GM23338 (cell line): ENCODE measurements around the gene C1QTNF5. TPM values are rescaled to one million over a fixed set of nuclear protein-coding genes. Genes with fewer than 3 reads are reported as not detected.

Experiments
- ATAC-seq: fragments of 200-7000 bp; cut with Tn5 transposase; 3 replicates; pipeline ENCODE4 v1.9.1; 2020
- DNase-seq: peaks from one replicate; pipeline ENCODE4 v3.0.0-alpha.2; 2015; ENCODE audit warnings: low spot score
- H2AFZ ChIP-seq: fragments of 200-600 bp; sonication (generic); 2 replicates; pipeline ENCODE4 v1.8.0; 2016; ENCODE audit warnings: antibody characterized with exemption, mild to moderate bottlenecking, moderate library complexity
- H3F3A ChIP-seq: fragments of 200-600 bp; sonication (generic); replicated peaks from 2 replicates; pipeline ENCODE4 v1.8.0; 2017; ENCODE audit warnings: antibody characterized with exemption, mixed run types, low read depth
- H3K27ac ChIP-seq: fragments of 200-600 bp; sonication (generic); 2 replicates; pipeline ENCODE4 v1.6.1; 2016; ENCODE audit warnings: low read depth
- H3K27me3 ChIP-seq: fragments of 200-600 bp; sonication (generic); 2 replicates; pipeline ENCODE4 v1.8.0; 2016; ENCODE audit warnings: mild to moderate bottlenecking, mixed run types, moderate library complexity; ENCODE audit not compliant: insufficient read depth
- H3K36me3 ChIP-seq: fragments of 200-600 bp; sonication (generic); 2 replicates; pipeline ENCODE4 v1.8.0; 2016; ENCODE audit warnings: mild to moderate bottlenecking; ENCODE audit not compliant: insufficient read depth
- H3K4me1 ChIP-seq: fragments of 200-600 bp; sonication (generic); 2 replicates; pipeline ENCODE4 v1.8.0; 2016; ENCODE audit warnings: mild to moderate bottlenecking, moderate library complexity; ENCODE audit not compliant: insufficient read depth
- H3K4me2 ChIP-seq: fragments of 200-600 bp; sonication (generic); 2 replicates; pipeline ENCODE4 v1.7.1; 2017; ENCODE audit warnings: mixed run types
- H3K4me3 ChIP-seq: fragments of 200-600 bp; sonication (generic); 2 replicates; pipeline ENCODE4 v1.6.1; 2016; ENCODE audit warnings: mixed run types
- H3K79me2 ChIP-seq: fragments of 200-600 bp; sonication (generic); replicated peaks from 2 replicates; pipeline ENCODE4 v1.8.0; 2017; ENCODE audit warnings: mild to moderate bottlenecking; ENCODE audit not compliant: insufficient read depth
- H3K9me2 ChIP-seq: fragments of 200-600 bp; sonication (generic); 2 replicates; pipeline ENCODE4 v1.8.0; 2017; ENCODE audit not compliant: insufficient read depth
- H4K20me1 ChIP-seq: fragments of 200-600 bp; sonication (generic); replicated peaks from 2 replicates; pipeline ENCODE4 v1.8.0; 2017; ENCODE audit warnings: mild to moderate bottlenecking; ENCODE audit not compliant: insufficient read depth
- H3K27ac Mint-ChIP-seq: 2 replicates; pipeline ENCODE4 v1.8.0; 2020; ENCODE audit warnings: inconsistent platforms, mild to moderate bottlenecking, moderate library complexity, mixed read lengths
- H3K27me3 Mint-ChIP-seq: 3 replicates; pipeline ENCODE4 v1.8.0; 2022; ENCODE audit warnings: low read depth, mild to moderate bottlenecking, moderate library complexity, mixed read lengths, inconsistent platforms; ENCODE audit not compliant: insufficient read depth, poor library complexity
- H3K36me3 Mint-ChIP-seq: 3 replicates; pipeline ENCODE4 v1.8.0; 2021; ENCODE audit warnings: low read depth, mild to moderate bottlenecking, inconsistent platforms, moderate library complexity, mixed read lengths
- H3K4me1 Mint-ChIP-seq: 3 replicates; pipeline ENCODE4 v1.8.0; 2020; ENCODE audit warnings: mild to moderate bottlenecking, inconsistent platforms, mixed read lengths
- H3K4me3 Mint-ChIP-seq: 3 replicates; pipeline ENCODE4 v1.8.0; 2021; ENCODE audit warnings: moderate library complexity, mild to moderate bottlenecking, inconsistent platforms, mixed read lengths
- H3K9me3 Mint-ChIP-seq: 3 replicates; pipeline ENCODE4 v1.8.0; 2020; ENCODE audit warnings: moderate library complexity, mild to moderate bottlenecking, inconsistent platforms, mixed read lengths
- CREB1 ChIP-seq: fragments of 250-450 bp; sonication (Bioruptor Pico); IDR thresholded peaks from 2 replicates; pipeline ENCODE4 v1.5.0; 2020; ENCODE audit warnings: low read depth, mild to moderate bottlenecking, moderate library complexity
- EZH2phosphoT487 ChIP-seq: fragments of 200-600 bp; sonication (generic); IDR thresholded peaks from one replicate; pipeline ENCODE4 v1.8.1; 2018; ENCODE audit warnings: antibody characterized with exemption; ENCODE audit not compliant: unreplicated experiment
- STAT1 ChIP-seq: IDR thresholded peaks from one replicate; pipeline ENCODE4 v1.6.1; 2016; ENCODE audit warnings: antibody characterized with exemption; ENCODE audit not compliant: unreplicated experiment
- ZNF331 ChIP-seq: fragments of 250-450 bp; sonication (Bioruptor Pico); IDR thresholded peaks from 2 replicates; pipeline ENCODE4 v1.5.0; 2020; ENCODE audit warnings: low read depth, mild to moderate bottlenecking, moderate library complexity
- polyA plus RNA-seq: library from polyadenylated mRNA; unstranded; fragments of >200 nt; fragmentation: Nextera tagmentation; extraction: Ambion mirVana; gene quantifications from 2 replicates; pipeline ENCODE4 v1.2.1, GENCODE V29; 2016
- total RNA-seq: library from RNA; depleted of rRNA; stranded (reverse); fragments of >200 nt; shearing (Covaris generic); gene quantifications from 2 replicates; pipeline ENCODE4 v1.2.3, GENCODE V29; 2014
- TF ChIP-seq, protein P1 (sequence below): IDR thresholded peaks from one replicate; pipeline ENCODE4 v1.6.1; 2018; ENCODE audit warnings: antibody characterized with exemption; ENCODE audit not compliant: unreplicated experiment
- TF ChIP-seq, protein P2 (sequence below), 2 experiments: fragments of 200-600 bp in 1 of 2; sonication (generic) in 1 of 2; conservative IDR thresholded peaks; 2 replicates each; pipeline versions ENCODE4 v1.5.1 to v1.6.1; 2016 to 2017; ENCODE audit warnings: antibody characterized with exemption in 2 of 2, low read depth in 2 of 2, mild to moderate bottlenecking in 2 of 2, moderate library complexity in 1 of 2
- TF ChIP-seq, protein P3 (sequence below): IDR thresholded peaks from 2 replicates; pipeline ENCODE4 v1.6.1; 2016; ENCODE audit warnings: antibody characterized with exemption
- TF ChIP-seq, protein P4 (sequence below): fragments of 250-450 bp; sonication (Bioruptor Pico); IDR thresholded peaks from 2 replicates; pipeline ENCODE4 v1.5.0; 2020; ENCODE audit warnings: mild to moderate bottlenecking, moderate library complexity

The C1QTNF5 gene
- total and polyA plus RNA-seq, 2 experiments from 2014 or later = 1.9 TPM

DNA sequence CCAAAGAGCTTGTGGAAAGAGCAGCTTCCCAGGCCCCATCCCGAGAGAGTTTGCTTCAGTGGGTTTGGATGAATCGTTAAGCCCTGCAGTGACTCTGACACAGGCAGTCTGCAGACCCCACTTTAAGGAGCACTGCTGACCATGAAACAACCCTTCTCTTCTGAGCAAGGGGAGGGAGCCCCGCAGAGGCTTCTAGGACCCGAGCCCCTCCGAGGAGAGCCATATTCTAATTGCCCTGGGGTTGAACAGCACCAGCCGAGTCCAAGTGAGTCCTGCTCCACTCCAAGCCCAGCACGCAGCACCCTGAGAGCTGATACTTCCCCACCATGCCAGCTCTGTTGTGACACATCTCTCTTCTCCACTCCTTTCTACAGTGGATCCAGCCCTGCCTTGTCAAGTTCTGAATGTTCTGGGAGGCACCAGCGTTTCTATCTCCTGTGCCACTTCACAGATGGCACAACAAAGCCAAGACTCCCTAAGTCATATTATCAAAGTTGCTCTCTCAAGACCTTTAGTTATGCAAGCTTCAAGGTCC lies 30.5 kb upstream of the C1QTNF5 start (continued):
- TF ChIP-seq, protein P1, sequence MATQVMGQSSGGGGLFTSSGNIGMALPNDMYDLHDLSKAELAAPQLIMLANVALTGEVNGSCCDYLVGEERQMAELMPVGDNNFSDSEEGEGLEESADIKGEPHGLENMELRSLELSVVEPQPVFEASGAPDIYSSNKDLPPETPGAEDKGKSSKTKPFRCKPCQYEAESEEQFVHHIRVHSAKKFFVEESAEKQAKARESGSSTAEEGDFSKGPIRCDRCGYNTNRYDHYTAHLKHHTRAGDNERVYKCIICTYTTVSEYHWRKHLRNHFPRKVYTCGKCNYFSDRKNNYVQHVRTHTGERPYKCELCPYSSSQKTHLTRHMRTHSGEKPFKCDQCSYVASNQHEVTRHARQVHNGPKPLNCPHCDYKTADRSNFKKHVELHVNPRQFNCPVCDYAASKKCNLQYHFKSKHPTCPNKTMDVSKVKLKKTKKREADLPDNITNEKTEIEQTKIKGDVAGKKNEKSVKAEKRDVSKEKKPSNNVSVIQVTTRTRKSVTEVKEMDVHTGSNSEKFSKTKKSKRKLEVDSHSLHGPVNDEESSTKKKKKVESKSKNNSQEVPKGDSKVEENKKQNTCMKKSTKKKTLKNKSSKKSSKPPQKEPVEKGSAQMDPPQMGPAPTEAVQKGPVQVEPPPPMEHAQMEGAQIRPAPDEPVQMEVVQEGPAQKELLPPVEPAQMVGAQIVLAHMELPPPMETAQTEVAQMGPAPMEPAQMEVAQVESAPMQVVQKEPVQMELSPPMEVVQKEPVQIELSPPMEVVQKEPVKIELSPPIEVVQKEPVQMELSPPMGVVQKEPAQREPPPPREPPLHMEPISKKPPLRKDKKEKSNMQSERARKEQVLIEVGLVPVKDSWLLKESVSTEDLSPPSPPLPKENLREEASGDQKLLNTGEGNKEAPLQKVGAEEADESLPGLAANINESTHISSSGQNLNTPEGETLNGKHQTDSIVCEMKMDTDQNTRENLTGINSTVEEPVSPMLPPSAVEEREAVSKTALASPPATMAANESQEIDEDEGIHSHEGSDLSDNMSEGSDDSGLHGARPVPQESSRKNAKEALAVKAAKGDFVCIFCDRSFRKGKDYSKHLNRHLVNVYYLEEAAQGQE = no peak
- TF ChIP-seq STAT1 = no peak
- TF ChIP-seq, protein P2, sequence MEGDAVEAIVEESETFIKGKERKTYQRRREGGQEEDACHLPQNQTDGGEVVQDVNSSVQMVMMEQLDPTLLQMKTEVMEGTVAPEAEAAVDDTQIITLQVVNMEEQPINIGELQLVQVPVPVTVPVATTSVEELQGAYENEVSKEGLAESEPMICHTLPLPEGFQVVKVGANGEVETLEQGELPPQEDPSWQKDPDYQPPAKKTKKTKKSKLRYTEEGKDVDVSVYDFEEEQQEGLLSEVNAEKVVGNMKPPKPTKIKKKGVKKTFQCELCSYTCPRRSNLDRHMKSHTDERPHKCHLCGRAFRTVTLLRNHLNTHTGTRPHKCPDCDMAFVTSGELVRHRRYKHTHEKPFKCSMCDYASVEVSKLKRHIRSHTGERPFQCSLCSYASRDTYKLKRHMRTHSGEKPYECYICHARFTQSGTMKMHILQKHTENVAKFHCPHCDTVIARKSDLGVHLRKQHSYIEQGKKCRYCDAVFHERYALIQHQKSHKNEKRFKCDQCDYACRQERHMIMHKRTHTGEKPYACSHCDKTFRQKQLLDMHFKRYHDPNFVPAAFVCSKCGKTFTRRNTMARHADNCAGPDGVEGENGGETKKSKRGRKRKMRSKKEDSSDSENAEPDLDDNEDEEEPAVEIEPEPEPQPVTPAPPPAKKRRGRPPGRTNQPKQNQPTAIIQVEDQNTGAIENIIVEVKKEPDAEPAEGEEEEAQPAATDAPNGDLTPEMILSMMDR (conservative IDR thresholded peaks at IDR 0.05; ENCODE audit: low read depth in 2 of 2) = no peak
- TF ChIP-seq, protein P3, sequence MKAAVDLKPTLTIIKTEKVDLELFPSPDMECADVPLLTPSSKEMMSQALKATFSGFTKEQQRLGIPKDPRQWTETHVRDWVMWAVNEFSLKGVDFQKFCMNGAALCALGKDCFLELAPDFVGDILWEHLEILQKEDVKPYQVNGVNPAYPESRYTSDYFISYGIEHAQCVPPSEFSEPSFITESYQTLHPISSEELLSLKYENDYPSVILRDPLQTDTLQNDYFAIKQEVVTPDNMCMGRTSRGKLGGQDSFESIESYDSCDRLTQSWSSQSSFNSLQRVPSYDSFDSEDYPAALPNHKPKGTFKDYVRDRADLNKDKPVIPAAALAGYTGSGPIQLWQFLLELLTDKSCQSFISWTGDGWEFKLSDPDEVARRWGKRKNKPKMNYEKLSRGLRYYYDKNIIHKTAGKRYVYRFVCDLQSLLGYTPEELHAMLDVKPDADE = no peak

DNA sequence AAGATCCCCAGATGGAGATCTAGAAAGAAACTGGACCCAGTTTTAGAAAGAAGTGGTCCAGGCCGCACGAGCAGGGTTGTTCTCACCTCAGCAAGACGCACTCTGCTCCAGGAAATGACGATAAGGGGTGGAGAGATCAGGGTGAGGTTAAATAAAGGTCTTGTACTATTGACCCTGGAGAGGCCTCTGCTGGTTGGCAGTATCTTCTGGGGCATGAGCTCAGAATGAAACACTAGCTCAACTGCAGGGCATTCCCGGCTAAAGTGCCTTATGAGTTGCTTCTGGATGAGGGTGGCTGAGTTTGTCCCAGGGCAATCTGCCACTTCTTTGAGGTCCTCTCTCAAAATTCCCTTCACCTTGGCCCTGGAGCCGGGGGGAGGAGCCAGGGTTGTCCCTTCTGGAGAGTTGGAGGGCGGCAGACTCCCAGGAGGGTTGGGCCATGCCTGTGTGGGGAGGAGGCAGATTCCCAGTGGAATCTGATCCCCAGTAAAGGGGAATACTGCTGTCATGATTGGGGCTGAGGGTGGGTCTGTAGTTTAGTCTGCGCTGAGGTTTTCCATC lies 29.9 kb upstream of the C1QTNF5 start:
- Histone ChIP-seq H3K9me2 (no peaks in the 10 kb centered on the region), H2AFZ (no peak overlapping the region), H3K36me3 (no peaks in the 10 kb centered on the region), H4K20me1 (no peaks in the 10 kb centered on the region; the same call in 1 of the 2 replicates), H3K4me1 (peaks cover 11% of the 10 kb centered on the region), H3F3A (no peaks in the 10 kb centered on the region), H3K27me3 (peaks cover 12% of the 10 kb centered on the region), H3K4me2 (no peak overlapping the region), H3K4me3 (no peak overlapping the region), H3K79me2 (no peaks in the 10 kb centered on the region), H3K27ac (no peak overlapping the region)
- H3K27me3 Mint-ChIP-seq = peaks cover 23% of the 10 kb centered on the region
- ATAC-seq = peak; percentile 5; the same call in 1 of the 3 replicates
- DNase-seq = no peak
- no peak overlapping the region; the same call in 2 of the 3 replicates for H3K4me3 Mint-ChIP-seq
- H3K9me3 Mint-ChIP-seq = peaks cover 2% of the 10 kb centered on the region; the same call in 1 of the 3 replicates
- peaks cover 57% of the 10 kb centered on the region for H3K4me1 Mint-ChIP-seq
- no peaks in the 10 kb centered on the region; the same call in 2 of the 3 replicates for H3K36me3 Mint-ChIP-seq
- no peak overlapping the region for H3K27ac Mint-ChIP-seq
- TF ChIP-seq STAT1 = no peak
- TF ChIP-seq, protein P4, sequence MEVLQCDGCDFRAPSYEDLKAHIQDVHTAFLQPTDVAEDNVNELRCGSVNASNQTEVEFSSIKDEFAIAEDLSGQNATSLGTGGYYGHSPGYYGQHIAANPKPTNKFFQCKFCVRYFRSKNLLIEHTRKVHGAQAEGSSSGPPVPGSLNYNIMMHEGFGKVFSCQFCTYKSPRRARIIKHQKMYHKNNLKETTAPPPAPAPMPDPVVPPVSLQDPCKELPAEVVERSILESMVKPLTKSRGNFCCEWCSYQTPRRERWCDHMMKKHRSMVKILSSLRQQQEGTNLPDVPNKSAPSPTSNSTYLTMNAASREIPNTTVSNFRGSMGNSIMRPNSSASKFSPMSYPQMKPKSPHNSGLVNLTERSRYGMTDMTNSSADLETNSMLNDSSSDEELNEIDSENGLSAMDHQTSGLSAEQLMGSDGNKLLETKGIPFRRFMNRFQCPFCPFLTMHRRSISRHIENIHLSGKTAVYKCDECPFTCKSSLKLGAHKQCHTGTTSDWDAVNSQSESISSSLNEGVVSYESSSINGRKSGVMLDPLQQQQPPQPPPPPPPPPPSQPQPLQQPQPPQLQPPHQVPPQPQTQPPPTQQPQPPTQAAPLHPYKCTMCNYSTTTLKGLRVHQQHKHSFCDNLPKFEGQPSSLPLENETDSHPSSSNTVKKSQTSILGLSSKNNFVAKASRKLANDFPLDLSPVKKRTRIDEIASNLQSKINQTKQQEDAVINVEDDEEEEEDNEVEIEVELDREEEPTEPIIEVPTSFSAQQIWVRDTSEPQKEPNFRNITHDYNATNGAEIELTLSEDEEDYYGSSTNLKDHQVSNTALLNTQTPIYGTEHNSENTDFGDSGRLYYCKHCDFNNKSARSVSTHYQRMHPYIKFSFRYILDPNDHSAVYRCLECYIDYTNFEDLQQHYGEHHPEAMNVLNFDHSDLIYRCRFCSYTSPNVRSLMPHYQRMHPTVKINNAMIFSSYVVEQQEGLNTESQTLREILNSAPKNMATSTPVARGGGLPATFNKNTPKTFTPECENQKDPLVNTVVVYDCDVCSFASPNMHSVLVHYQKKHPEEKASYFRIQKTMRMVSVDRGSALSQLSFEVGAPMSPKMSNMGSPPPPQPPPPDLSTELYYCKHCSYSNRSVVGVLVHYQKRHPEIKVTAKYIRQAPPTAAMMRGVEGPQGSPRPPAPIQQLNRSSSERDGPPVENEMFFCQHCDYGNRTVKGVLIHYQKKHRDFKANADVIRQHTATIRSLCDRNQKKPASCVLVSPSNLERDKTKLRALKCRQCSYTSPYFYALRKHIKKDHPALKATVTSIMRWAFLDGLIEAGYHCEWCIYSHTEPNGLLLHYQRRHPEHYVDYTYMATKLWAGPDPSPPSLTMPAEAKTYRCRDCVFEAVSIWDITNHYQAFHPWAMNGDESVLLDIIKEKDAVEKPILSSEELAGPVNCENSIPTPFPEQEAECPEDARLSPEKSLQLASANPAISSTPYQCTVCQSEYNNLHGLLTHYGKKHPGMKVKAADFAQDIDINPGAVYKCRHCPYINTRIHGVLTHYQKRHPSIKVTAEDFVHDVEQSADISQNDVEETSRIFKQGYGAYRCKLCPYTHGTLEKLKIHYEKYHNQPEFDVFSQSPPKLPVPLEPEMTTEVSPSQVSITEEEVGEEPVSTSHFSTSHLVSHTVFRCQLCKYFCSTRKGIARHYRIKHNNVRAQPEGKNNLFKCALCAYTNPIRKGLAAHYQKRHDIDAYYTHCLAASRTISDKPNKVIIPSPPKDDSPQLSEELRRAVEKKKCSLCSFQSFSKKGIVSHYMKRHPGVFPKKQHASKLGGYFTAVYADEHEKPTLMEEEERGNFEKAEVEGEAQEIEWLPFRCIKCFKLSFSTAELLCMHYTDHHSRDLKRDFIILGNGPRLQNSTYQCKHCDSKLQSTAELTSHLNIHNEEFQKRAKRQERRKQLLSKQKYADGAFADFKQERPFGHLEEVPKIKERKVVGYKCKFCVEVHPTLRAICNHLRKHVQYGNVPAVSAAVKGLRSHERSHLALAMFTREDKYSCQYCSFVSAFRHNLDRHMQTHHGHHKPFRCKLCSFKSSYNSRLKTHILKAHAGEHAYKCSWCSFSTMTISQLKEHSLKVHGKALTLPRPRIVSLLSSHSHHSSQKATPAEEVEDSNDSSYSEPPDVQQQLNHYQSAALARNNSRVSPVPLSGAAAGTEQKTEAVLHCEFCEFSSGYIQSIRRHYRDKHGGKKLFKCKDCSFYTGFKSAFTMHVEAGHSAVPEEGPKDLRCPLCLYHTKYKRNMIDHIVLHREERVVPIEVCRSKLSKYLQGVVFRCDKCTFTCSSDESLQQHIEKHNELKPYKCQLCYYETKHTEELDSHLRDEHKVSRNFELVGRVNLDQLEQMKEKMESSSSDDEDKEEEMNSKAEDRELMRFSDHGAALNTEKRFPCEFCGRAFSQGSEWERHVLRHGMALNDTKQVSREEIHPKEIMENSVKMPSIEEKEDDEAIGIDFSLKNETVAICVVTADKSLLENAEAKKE (CRISPR knock-in tag) = no peak
- TF ChIP-seq ZNF331 = no peak
- TF ChIP-seq, protein P2 (conservative IDR thresholded peaks at IDR 0.05; ENCODE audit: low read depth in 2 of 2) = no peak
- TF ChIP-seq CREB1 (CRISPR knock-in tag) = no peak
- no peak for TF ChIP-seq EZH2phosphoT487
